GM13976 (cell line): ENCODE data around the gene PRELID1.

ENCODE experiments used
- DNase-seq: peaks from one replicate; pipeline ENCODE4 v3.0.0; 2012; ENCODE audit warnings: low spot score
- CTCF ChIP-seq: IDR thresholded peaks from 2 replicates; pipeline ENCODE4 v1.5.1; 2012; ENCODE audit warnings: borderline replicate concordance, mild to moderate bottlenecking; ENCODE audit not compliant: insufficient read depth; ENCODE audit errors: extremely low read depth, missing control alignments, control extremely low read depth
- in situ Hi-C: fragments of 300-500 bp; cut with MboI; formaldehyde crosslinking; loops from one replicate; pipeline ENCODE4 v1.12.0; 2022; ENCODE audit warnings: low sequenced_read_pairs, mixed read lengths, inconsistent platforms; ENCODE audit not compliant: unreplicated experiment

The PRELID1 gene

GRCh38 chr5:177330991-177331842 lies 27.6 kb downstream of the PRELID1 start:
- TF ChIP-seq CTCF = no peak
- in situ Hi-C loops = no loop called here
- DNase-seq = no peak

GRCh38 chr5:177332031-177332895 lies 28.7 kb downstream of the PRELID1 start:
- DNase-seq = no peak
- in situ Hi-C loops = no loop called here
- TF ChIP-seq CTCF = no peak

- DNase-seq = no peak
- no peak for TF ChIP-seq CTCF
- in situ Hi-C loops = no loop called here
These were observed 29.3 kb downstream of the PRELID1 start for GRCh38 chr5:177332896-177333260.

- no peak for TF ChIP-seq CTCF
- no peak for DNase-seq
- in situ Hi-C loops = no loop called here
These were observed 30.0 kb downstream of the PRELID1 start for GRCh38 chr5:177333420-177334154.

GRCh38 chr5:177334155-177334551 lies 30.6 kb downstream of the PRELID1 start:
- DNase-seq = no peak
- in situ Hi-C loops = no loop called here
- no peak for TF ChIP-seq CTCF
